ENCODE results near the gene SLC14A1.
A peak's percentile ranks its signal among the peaks of the same experiment; 100 is the strongest.

SLC14A1 gene

GRCh38 chr18:45760462-45761036, 36.6 kb downstream of the SLC14A1 start:
- no peak for DNase-seq

DNA sequence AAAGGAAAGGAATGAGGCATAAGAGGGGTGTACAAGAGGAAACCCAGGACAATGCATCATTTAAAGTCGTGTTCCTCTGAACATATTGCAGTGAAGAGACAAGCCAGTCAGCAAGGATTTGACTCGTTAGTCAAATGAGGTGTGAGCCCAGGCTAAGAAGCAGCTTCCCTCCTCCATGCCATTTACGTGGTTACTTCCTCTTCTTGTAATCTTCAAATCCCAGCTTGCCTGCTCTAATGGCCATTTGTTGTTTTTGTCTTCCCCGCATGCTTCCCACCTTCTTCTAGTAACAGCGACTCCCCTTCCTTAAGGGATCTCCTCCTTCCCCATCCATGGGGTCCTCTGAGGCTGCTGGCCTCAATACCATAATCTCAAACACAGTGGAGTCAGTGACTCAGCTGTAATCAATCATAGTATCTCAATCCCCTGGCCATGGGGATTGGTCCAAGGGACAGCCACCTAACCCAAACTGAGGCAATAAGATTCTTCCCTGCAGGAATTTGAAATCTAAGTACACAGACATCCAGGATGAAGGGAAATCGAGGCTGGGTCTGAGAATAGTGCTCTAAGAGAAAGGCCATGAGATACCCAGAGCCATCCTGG, 37.6 kb downstream of the SLC14A1 start:
- no peak for DNase-seq

- DNase-seq: no peak
Observed at GRCh38 chr18:45764000-45764686, 40.2 kb downstream of the SLC14A1 start.

GRCh38 chr18:45765796-45766195, 41.8 kb downstream of the SLC14A1 start:
- DNase-seq: no peak

DNA sequence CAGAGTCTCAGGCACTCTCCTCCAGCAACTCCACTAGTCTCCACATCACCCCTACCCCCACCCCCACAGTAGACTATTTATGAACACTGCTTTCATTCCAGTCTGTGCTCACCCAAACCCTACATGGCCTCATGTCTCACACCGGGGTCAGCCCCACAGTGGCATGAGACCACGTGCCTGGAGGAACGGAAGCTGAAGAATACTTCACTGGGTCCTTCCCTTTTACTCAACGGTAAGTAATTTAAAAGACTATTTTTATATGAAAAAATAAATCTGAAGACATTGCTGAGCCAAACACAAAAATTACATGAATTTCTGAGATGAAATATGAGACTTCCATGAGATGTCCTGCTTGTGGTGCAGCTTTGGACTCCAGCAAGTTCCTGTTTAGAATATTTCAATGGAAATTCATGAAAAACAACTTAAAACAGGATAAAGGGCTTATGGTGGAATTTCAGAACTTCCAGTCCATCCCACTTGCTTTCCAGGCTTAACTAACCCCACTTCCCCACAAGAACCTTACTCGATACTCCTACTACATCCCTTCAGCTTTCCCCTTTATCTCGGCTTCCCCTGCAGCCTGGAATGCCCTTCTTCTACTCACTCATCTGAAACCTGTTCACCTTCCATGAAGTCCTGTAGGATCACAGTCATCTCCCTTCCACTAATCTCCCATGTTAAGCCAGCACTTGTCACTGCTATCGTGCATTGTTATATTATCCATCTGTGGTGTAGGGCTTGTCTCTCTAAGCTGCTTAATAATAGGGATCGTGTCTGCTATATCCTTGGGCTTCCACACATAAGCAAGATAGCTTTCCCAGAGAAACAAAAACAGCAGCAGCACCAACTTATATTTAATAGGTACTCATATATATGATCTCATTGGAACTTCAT, 47.9 kb downstream of the SLC14A1 start:
- no peak for DNase-seq

DNA sequence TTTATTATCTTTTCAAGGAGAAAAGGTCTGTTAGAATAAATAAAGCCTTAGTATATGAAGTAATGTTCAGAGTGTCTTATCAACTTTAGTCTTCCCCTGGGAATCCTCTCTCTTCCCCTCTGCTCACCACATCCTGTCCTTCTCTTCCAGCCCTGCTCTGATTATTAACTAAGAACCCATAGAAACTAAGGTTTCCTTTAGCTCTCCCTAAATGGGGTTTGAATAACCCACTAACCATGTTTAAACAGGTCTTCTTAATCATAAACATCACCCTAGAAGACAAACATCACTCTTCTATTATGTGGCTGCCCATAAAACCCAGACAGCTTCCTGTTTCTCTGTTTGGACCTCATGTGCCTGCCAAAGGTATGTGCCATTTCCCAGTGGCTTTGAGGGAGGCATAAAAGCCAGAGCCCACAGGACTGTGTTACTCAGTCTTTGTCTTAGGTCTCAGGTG, 50.1 kb downstream of the SLC14A1 start:
- DNase-seq: no peak

DNA sequence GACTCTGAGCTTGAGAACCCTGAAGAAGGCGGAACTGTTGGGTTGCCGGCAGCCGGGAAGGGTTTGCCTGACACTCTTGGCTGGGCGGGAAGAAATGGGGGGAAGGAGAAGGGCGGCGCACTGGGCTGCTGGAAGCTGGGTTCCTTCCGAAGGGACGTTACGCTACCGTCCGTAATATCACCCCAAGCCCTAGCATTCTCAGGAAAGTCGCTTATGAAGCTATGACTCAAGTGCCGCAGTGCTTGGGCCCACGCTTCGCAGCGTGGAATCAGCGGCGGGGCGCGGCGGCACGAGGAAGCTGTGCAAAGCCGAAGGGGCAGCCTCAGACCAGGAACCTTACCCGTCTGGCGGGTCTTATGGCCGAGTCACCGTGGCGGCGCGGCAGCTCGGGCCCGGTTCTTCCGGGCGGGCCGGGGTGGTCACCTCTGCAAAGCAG, 51.3 kb downstream of the SLC14A1 start:
- peak; percentile 75 for DNase-seq

DNA sequence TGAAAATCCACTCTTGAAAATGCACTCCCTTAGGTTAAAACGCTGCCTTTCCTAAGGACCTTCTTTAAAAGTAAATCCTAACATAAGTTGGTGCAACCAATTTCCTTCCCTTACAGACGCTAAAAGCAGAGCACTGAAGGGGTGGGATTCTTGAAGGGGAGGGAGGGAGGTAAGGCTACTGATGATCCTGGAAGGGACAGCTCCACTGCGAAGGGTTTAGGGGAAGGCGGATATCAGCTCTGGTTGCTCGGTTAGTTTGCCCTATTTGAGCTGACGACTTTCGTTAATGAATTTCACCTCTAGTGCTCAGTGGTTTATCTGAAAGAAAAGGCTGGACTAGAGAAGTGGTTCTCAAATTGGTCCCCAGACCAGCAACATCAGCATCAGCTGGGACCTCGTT, 51.8 kb downstream of the SLC14A1 start:
- no peak for DNase-seq

GRCh38 chr18:45777393-45777792, 53.4 kb downstream of the SLC14A1 start:
- no peak for DNase-seq

GRCh38 chr18:45780568-45780967, 56.6 kb downstream of the SLC14A1 start:
- DNase-seq: no peak

- no peak for DNase-seq
Observed at GRCh38 chr18:45782662-45783061, 58.7 kb downstream of the SLC14A1 start.

GRCh38 chr18:45783097-45784075, 59.4 kb downstream of the SLC14A1 start:
- no peak for DNase-seq

DNA sequence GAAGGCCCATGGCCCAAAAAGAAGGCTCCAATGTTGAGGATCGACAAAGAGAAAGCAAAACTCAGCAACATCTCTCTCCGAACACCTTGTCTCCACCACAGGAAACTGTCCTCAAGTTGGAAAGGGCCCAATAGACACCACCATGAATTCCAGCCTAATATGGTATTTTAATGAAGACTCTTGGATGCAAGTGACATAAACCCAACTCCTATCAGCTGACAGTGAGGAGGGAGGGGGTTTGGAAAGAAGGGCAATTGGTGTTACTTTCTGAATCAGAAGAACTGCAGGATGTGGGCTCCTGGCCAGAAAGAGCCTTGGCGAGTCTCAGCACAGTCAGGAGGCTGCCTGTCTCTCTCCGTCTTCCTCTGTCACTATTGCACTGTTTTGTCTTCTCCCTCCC, 61.2 kb downstream of the SLC14A1 start:
- no peak for DNase-seq

DNA sequence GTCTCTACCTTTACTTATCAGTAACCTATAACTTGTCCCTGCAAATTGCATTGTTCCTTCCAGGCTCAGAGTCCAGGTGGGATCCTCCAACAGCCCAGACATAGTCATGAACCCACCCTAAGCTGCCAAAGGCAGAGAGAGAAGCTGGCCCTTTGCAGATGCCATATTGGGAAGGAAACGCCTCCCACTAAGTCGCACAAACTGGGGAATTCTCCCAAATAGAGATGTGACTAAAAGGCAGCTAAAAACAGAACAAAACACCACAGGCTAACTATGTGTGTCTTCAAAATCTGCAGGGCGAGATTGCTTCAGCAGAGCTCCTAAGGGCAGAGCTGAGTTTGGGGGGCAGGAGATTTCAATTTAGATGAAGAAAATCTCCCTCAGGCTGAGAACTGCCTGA, 63.0 kb downstream of the SLC14A1 start:
- DNase-seq: no peak

DNA sequence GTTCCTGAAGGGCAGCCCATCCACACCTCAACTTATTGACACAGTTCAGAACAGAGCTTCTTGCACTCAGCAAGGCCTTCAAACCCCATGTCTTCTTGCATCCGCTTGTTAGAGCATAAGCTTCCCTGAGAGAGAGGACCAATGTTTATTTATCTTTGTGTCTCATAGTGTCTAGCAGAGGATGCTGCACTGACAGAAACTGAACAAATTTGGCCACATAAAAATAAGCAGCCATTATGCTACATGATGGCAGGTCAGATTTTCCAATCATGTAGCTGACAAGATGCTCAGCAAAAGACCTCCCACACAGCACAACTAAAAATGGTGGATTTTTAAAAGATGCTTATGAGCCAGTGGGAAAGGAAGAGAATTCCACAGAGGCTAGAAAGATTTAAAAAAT, 63.4 kb downstream of the SLC14A1 start:
- DNase-seq: no peak

DNA sequence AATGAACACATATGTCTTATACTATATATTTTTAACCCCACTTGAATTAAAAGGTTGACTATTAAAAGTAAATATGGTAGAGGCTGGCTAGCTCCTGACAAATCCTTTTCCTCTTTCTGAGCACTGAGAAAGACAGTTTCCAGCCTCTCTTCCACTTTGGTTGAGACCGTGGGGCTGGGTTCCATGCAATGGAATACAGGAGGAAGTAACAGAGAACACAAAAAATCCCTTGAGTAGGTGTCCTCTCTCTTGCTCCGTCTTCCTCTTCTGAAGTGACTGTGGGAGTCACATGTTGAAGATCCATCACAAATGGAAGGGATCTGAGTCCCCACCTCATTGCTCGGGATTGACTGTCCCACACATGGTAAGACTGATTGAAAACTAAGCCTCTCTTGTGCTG, 64.9 kb downstream of the SLC14A1 start:
- no peak for DNase-seq

GRCh38 chr18:45792506-45793263, 68.7 kb downstream of the SLC14A1 start:
- DNase-seq: no peak

DNA sequence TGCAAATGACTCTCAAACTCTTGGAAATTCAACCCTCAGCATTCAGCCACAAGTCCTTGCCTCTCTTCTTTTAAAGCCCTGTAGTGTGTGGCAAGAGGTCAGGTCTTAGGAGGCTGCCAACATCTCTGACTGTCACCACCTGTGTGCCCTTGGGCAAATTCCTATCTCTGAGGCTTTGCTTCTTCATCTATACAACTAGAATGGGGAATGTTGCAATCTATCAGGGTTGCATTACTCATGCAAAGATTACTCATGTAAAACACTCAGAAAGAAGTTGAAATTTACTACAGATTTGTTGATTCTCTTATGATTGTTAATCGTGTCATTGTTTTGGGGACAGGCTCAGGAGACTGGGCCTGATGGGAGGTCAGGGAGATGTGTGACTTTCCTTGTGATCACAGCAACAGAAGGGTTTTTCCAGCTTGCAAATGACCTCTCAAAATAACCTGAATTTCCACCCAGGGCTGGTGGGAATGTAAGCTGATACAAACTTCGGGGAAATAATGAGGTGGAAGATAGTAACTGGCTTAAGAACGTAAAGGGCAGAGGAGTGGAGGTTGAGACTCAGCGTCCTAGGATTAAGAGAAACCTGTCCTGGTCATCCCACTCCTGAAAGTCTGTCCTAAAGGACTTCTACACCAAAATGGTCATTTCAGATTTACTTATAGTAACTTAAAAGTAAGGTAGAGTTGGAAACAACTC, 69.4 kb downstream of the SLC14A1 start:
- DNase-seq: no peak

GRCh38 chr18:45801416-45802004, 77.5 kb downstream of the SLC14A1 start:
- DNase-seq: no peak

All from stimulated activated CD4-positive, alpha-beta T cell treated with anti-CD3 and anti-CD28 coated beads, Interleukin-4, amount 100 ng/mL, for 1 hour (primary cell).